Kidney (tissue), 14 donors: ENCODE results near the gene ZBBX. TPM values are rescaled to one million over a fixed set of nuclear protein-coding genes. Genes with fewer than 3 reads are reported as not detected.

Source experiments
- DNase-seq, 5 donors: peaks; one replicate each; pipeline ENCODE4 v3.0.0-alpha.2; 2013 to 2020
- FAIRE-seq: peaks from 2 replicates; lab custom pipeline; 2012; peaks lifted over from hg19 to GRCh38; lab: Jason Lieb, UNC
- H3K27ac ChIP-seq, 2 donors: one replicate each; pipeline ENCODE4 v1.7.0; 2013; ENCODE audit warnings: low read depth in 2 of 2, low read length in 2 of 2, inconsistent platforms in 1 of 2
- H3K27me3 ChIP-seq: one replicate; pipeline ENCODE4 v1.7.1; 2013; ENCODE audit warnings: low read length, inconsistent platforms; ENCODE audit not compliant: control insufficient read depth, insufficient read depth
- H3K36me3 ChIP-seq, 3 donors: one replicate each; pipeline versions ENCODE4 v1.7.0 to v1.7.1; 2013; ENCODE audit warnings: low read length in 3 of 3, control low read depth in 1 of 3, inconsistent platforms in 1 of 3; ENCODE audit not compliant: insufficient read depth in 3 of 3, control insufficient read depth in 2 of 3
- H3K4me1 ChIP-seq, 3 donors: one replicate each; pipeline versions ENCODE4 v1.7.0 to v1.7.1; 2013; ENCODE audit warnings: low read length in 3 of 3, inconsistent platforms in 1 of 3, low read depth in 1 of 3; ENCODE audit not compliant: control insufficient read depth in 2 of 3, insufficient read depth in 2 of 3
- H3K4me3 ChIP-seq, 3 donors: one replicate each; pipeline versions ENCODE4 v1.7.0 to v1.8.1; 2013; ENCODE audit warnings: low read length in 3 of 3, control low read depth in 1 of 3, inconsistent platforms in 1 of 3
- H3K9ac ChIP-seq, 3 donors: one replicate each; pipeline versions ENCODE4 v1.7.0 to v1.7.1; 2013; ENCODE audit warnings: low read length in 3 of 3, control low read depth in 1 of 3, inconsistent platforms in 1 of 3
- H3K9me3 ChIP-seq, 3 donors: one replicate each; pipeline versions ENCODE4 v1.7.0 to v1.7.1; 2013; ENCODE audit warnings: low read length in 3 of 3, control low read depth in 1 of 3, inconsistent platforms in 1 of 3; ENCODE audit not compliant: control insufficient read depth in 2 of 3, insufficient read depth in 1 of 3
- CTCF ChIP-seq: IDR thresholded peaks from 3 replicates; pipeline ENCODE4 v1.5.1; 2012; ENCODE audit warnings: mild to moderate bottlenecking, moderate library complexity, borderline replicate concordance; ENCODE audit not compliant: insufficient read depth; ENCODE audit errors: extremely low read depth
- intact Hi-C: fragments of 100-400 bp; cut with DNase I; formaldehyde crosslinking; loops from one replicate; pipeline ENCODE4 v1.11.1; 2022
- polyA plus RNA-seq: library from polyadenylated mRNA; stranded (reverse); fragments of 350-450 nt; fragmentation: Illumina TruSeq; extraction: RNeasy Lipid Tissue Mini Kit (QIAGEN cat#74804); gene quantifications from one replicate; pipeline ENCODE4 v1.2.3, GENCODE V29; 2014; ENCODE audit warnings: low read depth, low replicate concordance; ENCODE audit not compliant: insufficient read depth
- total RNA-seq: library from RNA; stranded (reverse); fragmentation: NEBNext Ultra II Directional; extraction: Animal tissue kit (Norgen Biotek cat#: 25700); gene quantifications from one replicate; pipeline ENCODE4 v1.2.1, GENCODE V29; 2021
- donor health status: control.
- donor health status: control.
- donor health status: control.
- donor health status: control.
- donor health status: control.
- donor health status: DM: yes; HTN: yes; CAD: no.
- donor health status: Normal renal cell carcinoma (clear cell type).

The ZBBX gene
- total and polyA plus RNA-seq, 2 donors from 2014 or later: 0.73 to 1.2 TPM

GRCh38 chr3:167382155-167382554 is 2.1 kb upstream of the ZBBX start:
- Histone ChIP-seq H3K27me3 (no peaks in the 10 kb centered on the region), H3K27ac (no peak overlapping the region), H3K4me3 (no peak overlapping the region), H3K9ac (no peak overlapping the region), H3K9me3 (no peaks in the 10 kb centered on the region), H3K36me3 (no peaks in the 10 kb centered on the region), H3K4me1 (no peaks in the 10 kb centered on the region)
- FAIRE-seq: no peak
- TF ChIP-seq CTCF: no peak
- intact Hi-C loops: no loop called here
- DNase-seq: no peak

- FAIRE-seq: no peak
- intact Hi-C loops: no loop called here
- H3K27me3 ChIP-seq: no peaks in the 10 kb centered on the region
- no peak overlapping the region for H3K27ac ChIP-seq
- no peak for DNase-seq
- no peak for TF ChIP-seq CTCF
- H3K9ac ChIP-seq: no peak overlapping the region
- H3K36me3 ChIP-seq: no peaks in the 10 kb centered on the region
- H3K9me3 ChIP-seq: no peaks in the 10 kb centered on the region
- no peak overlapping the region for H3K4me3 ChIP-seq
- H3K4me1 ChIP-seq: no peaks in the 10 kb centered on the region
These were observed 4.6 kb downstream of the ZBBX start for GRCh38 chr3:167375478-167375877.

- Histone ChIP-seq H3K27ac (no peak overlapping the region), H3K9ac (no peak overlapping the region), H3K36me3 (no peaks in the 10 kb centered on the region), H3K27me3 (no peaks in the 10 kb centered on the region), H3K4me3 (no peak overlapping the region), H3K4me1 (no peaks in the 10 kb centered on the region), H3K9me3 (no peaks in the 10 kb centered on the region)
- FAIRE-seq: no peak
- peak in 3 of 5 donors; percentile 13 to 15 (median 14) for DNase-seq
- no peak for TF ChIP-seq CTCF
- intact Hi-C loops: no loop called here
These were observed 8.0 kb downstream of the ZBBX start for GRCh38 chr3:167372138-167372537.

GRCh38 chr3:167361948-167362347 is 18.1 kb downstream of the ZBBX start:
- no peak for FAIRE-seq
- no peak for TF ChIP-seq CTCF
- Histone ChIP-seq H3K36me3 (no peaks in the 10 kb centered on the region), H3K4me1 (no peaks in the 10 kb centered on the region), H3K4me3 (no peak overlapping the region), H3K9me3 (no peaks in the 10 kb centered on the region), H3K27ac (no peak overlapping the region), H3K27me3 (no peaks in the 10 kb centered on the region), H3K9ac (no peak overlapping the region)
- no peak for DNase-seq
- intact Hi-C loops: no loop called here
